Measurements from ENCODE around the gene NELFB. TPM values are rescaled to one million over a fixed set of nuclear protein-coding genes. Genes with fewer than 3 reads are reported as not detected.

The NELFB gene
- total RNA-seq, 2 donors from 2014 or later: 33.2 to 37.8 TPM

DNA sequence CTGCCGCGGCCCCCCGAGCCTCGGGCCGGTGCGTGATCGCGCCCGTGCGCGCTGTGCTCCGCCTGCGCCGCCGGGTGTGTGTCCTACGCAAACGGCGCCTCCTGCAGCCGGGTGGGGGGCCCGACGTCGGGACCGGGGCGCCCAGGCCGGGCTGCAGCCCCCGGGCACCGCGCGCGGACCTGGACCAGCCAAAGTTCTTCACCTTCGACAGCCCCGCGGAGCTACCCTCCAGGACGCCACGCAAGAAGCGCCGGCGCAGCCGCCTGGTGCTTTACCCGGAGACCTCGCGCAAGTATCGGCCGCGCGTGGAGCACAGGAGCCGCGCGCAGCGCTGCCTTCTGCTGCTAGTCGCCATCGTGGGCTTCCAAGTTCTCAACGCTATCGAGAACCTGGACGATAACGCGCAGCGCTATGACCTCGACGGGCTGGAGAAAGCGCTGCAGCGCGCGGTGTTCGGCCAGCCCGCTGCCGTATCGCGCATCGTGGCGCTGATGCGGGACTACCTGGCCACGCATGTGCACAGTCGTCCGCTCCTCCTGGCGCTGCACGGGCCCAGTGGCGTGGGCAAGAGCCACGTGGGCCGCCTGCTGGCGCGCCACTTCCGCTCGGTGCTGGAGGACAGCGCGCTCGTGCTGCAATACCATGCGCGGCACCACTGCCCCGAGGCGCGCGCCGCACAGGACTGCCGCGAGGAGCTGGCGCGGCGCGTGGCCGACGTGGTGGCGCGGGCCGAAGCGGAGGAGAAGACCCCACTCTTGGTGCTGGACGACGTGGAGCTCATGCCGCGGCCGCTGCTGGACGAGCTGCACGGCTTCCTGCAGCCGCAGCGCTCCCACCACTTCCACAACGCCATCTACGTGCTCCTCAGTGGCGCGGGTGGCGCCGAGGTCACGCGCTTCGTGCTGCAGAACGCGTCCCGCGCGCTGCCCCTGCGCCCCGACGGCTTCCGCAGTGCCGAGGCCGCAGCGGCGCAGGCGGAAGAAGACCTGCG lies 23.9 kb downstream of the NELFB start:
- ATAC-seq (no peak), DNase-seq (no peak)
- Mint-ChIP-seq H3K36me3 (ENCODE audit: low read depth) (no peaks in the 10 kb centered on the region), H3K27me3 (peaks cover 8% of the 10 kb centered on the region), H3K4me1 (peaks cover 21% of the 10 kb centered on the region), H3K4me3 (no peak overlapping the region), H3K27ac (no peak overlapping the region)
- H3K9me3 ChIP-seq (ENCODE audit: control insufficient read depth, low read length, poor library complexity, severe bottlenecking): no peaks in the 10 kb centered on the region

DNA sequence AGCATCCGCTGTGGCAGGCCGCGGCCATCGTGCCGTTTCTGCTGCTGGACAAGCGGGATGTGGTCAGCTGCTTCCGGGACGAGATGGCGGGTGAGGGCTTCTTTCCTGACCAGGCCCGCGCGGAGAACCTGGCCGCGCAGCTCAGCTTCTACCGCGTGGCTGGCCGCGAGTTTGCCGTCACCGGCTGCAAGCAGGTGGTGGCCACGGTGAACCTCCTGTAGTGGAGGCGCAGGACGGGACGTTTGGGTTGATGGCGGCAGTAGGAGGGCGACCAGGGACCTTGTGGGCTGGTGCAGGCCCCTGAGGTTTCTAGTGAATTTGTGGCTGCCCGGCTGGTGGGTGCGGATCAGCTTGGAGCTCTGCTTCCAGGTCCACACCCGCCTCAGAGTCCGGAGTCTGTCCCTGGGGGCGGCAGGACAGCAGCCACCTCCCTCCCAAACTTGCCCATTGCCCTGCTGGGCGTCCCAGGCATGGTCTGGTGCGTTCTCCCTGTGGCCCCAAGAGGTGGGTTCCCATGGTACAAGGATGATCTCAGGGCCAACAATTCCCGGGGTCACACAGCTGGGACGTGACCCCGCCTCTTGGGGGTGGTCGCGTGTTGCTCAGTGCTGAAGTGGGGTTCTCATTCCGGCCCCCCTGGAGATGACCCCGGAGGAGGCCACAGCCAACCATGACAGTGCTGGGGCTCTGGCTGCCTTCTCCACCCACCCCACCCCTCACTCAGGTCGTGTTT lies 24.8 kb downstream of the NELFB start:
- DNase-seq (no peak), ATAC-seq (no peak)
- H3K4me3 Mint-ChIP-seq: no peak overlapping the region
- peaks cover 8% of the 10 kb centered on the region for H3K27me3 Mint-ChIP-seq
- peaks cover 18% of the 10 kb centered on the region for H3K4me1 Mint-ChIP-seq
- no peaks in the 10 kb centered on the region for H3K36me3 Mint-ChIP-seq (ENCODE audit: low read depth)
- no peak overlapping the region for H3K27ac Mint-ChIP-seq
- H3K9me3 ChIP-seq (ENCODE audit: control insufficient read depth, low read length, poor library complexity, severe bottlenecking): no peaks in the 10 kb centered on the region

DNA sequence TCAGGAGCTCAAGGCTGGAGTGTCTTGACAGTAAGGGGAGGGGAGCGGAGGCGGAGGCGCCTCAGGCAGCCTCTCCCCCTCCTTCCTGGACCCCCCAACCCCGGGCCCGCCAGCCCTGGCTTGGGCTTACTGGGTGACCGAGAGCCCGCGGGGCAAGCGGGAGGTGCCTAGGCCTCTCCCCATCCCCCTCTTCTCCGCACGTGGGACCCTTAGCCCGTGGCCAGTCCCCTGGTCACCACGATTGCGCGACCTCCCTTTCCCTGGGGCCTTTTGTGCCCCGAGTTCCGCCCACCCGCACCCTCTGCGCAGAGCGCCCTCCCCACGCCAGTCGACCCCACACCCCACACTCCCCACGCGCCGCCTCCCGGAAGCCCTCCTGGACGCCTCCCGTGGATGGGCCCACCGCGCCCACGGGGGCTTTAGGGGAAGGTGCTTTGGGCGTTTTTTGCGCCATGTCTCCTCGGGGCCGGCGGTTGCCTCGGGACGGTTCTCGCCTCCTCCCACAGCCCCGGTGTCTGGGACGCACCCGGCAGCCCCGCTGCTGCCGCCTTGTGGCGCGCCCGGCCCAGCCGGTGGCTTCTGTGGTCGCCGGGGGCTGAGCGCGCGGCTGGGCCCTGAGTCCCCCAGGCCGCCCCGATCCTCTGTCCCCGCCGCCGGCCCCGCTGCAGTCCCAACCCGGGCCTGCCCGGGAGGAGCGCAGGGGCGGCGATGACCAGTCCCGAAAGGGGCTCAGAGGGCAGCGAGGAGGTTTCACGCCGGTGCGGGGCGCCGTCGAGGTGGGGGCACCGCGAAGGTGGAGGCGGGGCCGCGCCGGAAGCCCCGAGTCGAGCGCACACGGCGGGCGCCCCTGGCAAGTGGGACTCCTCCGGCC lies 25.6 kb downstream of the NELFB start:
- Mint-ChIP-seq H3K4me1 (peaks cover 13% of the 10 kb centered on the region), H3K36me3 (ENCODE audit: low read depth) (no peaks in the 10 kb centered on the region), H3K27me3 (peaks cover 8% of the 10 kb centered on the region), H3K27ac (no peak overlapping the region), H3K4me3 (no peak overlapping the region)
- no peaks in the 10 kb centered on the region for H3K9me3 ChIP-seq (ENCODE audit: control insufficient read depth, low read length, poor library complexity, severe bottlenecking)
- ATAC-seq (no peak), DNase-seq (no peak)

DNA sequence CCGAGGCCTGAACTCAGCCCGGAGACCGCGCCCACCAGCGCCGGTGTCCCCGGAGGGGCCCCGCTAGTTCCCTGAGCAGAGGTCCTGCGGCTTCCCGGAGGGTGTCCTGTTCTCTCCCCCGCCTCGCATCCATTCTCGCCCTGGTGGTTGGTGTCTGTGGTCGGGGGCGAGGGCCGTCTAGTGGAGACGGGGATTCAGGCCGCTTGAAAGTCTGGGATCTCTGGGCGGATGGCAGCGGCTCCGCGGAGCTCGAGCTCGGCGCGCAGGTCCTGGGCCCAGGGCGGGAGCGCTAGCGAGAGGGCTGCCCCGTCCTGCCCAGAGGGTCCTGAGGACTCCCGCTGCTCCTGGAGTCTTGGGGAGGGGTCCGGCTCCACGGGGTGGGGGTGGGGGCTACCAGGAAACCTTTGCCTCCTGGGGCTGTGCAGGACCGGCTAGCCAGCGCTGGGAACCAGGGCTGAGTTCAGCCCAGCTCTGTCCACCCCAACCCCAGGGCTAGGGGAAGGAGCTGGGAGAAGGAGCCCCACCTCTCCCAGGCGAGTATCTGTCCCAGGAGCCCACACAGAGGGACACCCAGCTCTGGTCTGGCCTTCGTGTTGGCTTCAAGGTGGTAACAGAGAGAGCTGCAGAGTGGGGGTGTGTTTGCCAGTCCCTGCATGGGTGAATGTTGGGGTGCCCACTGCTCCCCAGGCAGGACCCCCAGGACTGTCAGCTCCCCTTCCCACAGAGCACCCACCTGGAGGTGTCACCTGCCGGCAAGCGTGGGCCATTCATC lies 26.4 kb downstream of the NELFB start:
- no peaks in the 10 kb centered on the region for H3K9me3 ChIP-seq (ENCODE audit: control insufficient read depth, low read length, poor library complexity, severe bottlenecking)
- ATAC-seq (no peak), DNase-seq (no peak)
- Mint-ChIP-seq H3K27ac (no peak overlapping the region), H3K27me3 (peaks cover 8% of the 10 kb centered on the region), H3K36me3 (ENCODE audit: low read depth) (no peaks in the 10 kb centered on the region), H3K4me1 (peaks cover 12% of the 10 kb centered on the region), H3K4me3 (peak overlapping the region; percentile 50)

DNA sequence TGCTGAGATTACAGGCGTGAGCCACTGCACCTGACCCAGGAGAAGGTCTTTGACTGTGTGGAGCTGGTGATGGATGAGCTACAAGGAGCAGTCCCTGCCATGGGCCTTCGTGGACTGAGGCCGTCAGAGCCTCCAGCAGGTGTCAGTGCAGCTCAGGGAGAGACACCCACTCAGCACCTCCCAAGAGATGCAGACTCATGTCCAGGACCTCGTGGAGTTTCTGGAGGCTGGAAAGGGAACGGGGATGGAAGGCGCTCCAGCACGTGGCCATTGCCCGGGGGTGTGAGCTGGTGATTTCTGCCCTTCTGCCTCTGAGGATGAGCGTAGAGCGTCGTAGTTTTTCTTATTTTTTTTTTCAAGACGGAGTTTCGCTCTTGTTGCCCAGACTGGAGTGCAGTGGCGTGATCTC lies 31.9 kb downstream of the NELFB start:
- Mint-ChIP-seq H3K4me1 (peaks cover 4% of the 10 kb centered on the region), H3K4me3 (no peak overlapping the region), H3K36me3 (ENCODE audit: low read depth) (peaks cover 2% of the 10 kb centered on the region), H3K27me3 (peaks cover 8% of the 10 kb centered on the region), H3K27ac (no peak overlapping the region)
- no peak for DNase-seq
- no peaks in the 10 kb centered on the region for H3K9me3 ChIP-seq (ENCODE audit: control insufficient read depth, low read length, poor library complexity, severe bottlenecking)
- peak; percentile 48 for ATAC-seq

DNA sequence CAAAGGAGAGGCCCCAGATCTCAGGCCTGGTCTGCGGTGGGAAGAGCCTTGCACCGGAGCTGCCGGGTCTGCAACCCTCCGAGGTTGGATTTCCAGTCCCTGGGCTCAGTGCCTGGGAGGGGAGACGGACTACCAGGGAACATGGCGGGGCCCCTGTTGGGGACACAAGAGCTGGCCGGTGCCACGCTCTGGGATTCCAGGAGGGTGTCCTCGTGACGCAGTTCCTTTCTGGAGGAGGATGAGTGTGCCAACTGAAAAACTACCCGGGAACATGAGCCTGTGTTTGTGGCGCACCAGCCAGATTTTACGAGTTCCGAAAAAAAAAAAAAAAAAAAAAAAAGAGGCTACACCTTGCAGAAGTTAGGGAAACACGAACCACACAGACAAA lies 38.0 kb downstream of the NELFB start:
- ATAC-seq: no peak
- H3K4me3 Mint-ChIP-seq: no peak overlapping the region

DNA sequence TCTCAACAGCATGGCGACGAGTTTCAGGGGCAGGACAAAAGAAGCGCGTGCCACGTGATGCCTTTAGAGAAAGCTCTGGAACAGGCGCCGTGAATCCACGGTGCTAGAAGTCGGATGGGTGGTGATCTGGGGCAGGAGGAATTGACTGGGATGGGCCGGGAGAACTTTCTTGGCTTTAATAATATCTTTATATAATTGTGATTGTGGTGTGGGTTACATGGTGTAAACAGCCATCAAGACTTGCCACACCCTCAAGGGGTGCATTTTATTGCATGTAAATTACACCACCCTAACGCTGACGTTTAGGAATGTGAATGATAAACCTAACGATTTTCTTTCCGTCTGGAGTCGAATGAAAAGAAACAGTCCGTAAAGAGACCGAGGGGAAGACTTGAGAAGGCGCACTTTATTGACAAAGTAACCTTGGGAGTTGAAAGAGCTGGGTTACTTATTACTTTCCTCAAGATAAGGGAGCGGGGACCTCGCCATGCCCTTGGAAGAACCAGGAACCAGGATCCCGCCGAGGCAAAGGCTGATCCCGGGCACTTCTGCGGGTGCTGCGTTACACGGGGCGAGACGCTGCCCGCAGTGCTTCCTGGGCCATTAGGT lies 38.5 kb downstream of the NELFB start:
- no peaks in the 10 kb centered on the region for H3K9me3 ChIP-seq (ENCODE audit: control insufficient read depth, low read length, poor library complexity, severe bottlenecking)
- Mint-ChIP-seq H3K27me3 (peaks cover 30% of the 10 kb centered on the region), H3K36me3 (ENCODE audit: low read depth) (peaks cover 2% of the 10 kb centered on the region), H3K4me3 (peak overlapping the region; percentile 19), H3K4me1 (peaks cover 5% of the 10 kb centered on the region), H3K27ac (no peak overlapping the region)
- ATAC-seq (no peak), DNase-seq (no peak)

More for the DNA sequence above, 38.0 kb downstream of the NELFB start:
- Mint-ChIP-seq H3K27ac (no peak overlapping the region), H3K4me1 (peaks cover 5% of the 10 kb centered on the region), H3K27me3 (peaks cover 30% of the 10 kb centered on the region), H3K36me3 (ENCODE audit: low read depth) (peaks cover 2% of the 10 kb centered on the region)
- DNase-seq: no peak
- H3K9me3 ChIP-seq (ENCODE audit: control insufficient read depth, low read length, poor library complexity, severe bottlenecking): no peaks in the 10 kb centered on the region

DNA sequence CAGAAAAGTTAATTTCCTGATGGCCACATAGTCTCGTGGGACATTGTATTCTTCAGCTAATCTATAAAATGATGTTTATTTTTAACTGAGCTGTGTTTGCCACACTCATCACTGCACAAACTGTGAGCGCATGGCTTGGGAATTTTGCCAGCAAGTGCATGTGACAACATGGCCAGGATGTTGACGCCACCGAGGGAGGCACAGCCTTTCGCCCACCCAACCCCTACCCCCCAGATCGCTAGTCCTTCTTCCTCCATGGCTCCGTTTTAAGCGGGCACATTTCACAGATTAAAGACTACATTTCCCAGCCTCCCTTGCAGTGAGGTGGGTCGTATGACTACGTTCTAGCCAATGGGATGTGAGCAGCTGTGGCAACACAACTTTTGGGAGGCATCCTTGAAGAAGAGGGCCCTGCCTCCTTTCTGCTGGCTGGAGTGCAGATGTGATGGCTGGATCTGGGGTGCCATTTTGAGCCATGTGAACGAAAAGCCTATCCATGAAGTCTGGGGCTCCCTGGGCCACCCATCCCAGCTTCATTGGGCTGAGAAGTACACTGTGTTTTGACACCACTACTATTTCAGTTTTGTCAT lies 39.1 kb downstream of the NELFB start:
- Mint-ChIP-seq H3K4me3 (no peak overlapping the region), H3K27ac (no peak overlapping the region), H3K27me3 (peaks cover 33% of the 10 kb centered on the region), H3K4me1 (peaks cover 5% of the 10 kb centered on the region), H3K36me3 (ENCODE audit: low read depth) (peaks cover 2% of the 10 kb centered on the region)
- no peak for DNase-seq
- ATAC-seq: peak; percentile 45
- no peaks in the 10 kb centered on the region for H3K9me3 ChIP-seq (ENCODE audit: control insufficient read depth, low read length, poor library complexity, severe bottlenecking)

DNA sequence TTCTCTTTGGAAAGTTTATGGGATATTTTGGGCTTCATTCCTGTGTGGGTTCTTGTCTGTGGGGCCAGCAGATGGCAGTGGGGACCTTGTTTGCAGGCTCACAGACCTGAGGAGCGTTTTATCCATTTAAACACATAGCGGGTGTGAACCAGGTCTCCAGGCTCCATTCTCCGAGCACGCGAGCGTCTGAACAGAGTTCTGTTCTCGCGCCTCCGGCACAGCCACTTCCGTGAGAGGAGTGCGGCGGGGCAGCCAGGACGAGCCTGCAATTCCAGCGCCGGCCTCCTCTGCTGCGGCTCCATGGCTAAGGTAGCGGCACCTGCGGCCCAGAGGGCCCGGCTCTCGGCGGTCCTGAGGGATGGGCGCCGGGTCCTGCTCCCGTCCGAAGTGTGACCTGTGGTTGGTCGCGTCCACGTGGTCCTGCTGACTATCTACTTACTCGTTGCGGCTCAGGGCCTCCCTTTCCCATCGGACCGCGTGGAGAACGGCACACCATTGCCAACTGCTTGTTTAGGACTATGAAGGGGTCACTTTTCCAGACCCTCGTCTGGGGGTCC lies 39.6 kb downstream of the NELFB start:
- no peaks in the 10 kb centered on the region for H3K9me3 ChIP-seq (ENCODE audit: control insufficient read depth, low read length, poor library complexity, severe bottlenecking)
- peaks cover 2% of the 10 kb centered on the region for H3K36me3 Mint-ChIP-seq (ENCODE audit: low read depth)
- peak; percentile 24 for ATAC-seq
- H3K4me1 Mint-ChIP-seq: peaks cover 5% of the 10 kb centered on the region
- H3K4me3 Mint-ChIP-seq: peak overlapping the region; percentile 7
- peak in 1 of 3 donors; percentile 9 for DNase-seq
- H3K27me3 Mint-ChIP-seq: peaks cover 34% of the 10 kb centered on the region
- H3K27ac Mint-ChIP-seq: no peak overlapping the region

DNA sequence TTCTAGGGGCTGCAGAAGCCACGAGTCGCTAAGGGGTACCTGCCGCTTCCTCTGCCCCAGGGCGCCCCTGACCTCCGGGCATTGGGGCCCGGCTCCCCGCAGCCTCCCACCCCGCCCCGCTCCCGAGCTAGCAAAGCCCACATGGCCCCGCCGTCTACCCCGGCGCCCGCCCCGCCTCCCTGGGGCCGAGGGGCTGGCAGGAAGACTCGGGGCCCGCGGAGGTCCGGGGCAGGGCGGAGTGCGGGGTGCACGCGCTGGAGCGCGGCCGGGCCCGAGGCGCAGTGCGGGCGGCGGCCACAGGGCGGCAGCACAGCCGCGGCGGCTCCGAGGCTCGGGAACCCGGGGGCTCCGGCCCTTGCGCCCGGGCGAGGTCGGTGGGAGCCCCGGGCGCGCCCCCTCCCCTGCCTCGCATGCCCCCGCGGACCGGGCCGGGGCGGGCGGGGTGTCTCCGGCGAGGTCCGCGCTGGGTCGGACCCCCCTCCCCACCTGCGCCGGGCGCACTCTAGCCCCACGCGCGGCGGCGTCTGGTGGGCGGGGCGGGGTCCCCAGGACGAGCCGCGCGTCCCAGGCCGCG lies 40.2 kb downstream of the NELFB start:
- H3K4me3 Mint-ChIP-seq: peak overlapping the region; percentile 7

More for the DNA sequence above, 40.2 kb downstream of the NELFB start:
- DNase-seq (peak; percentile 29 to 50 (median 46)), ATAC-seq (peak; percentile 91)
- H3K27ac Mint-ChIP-seq: no peak overlapping the region
- H3K36me3 Mint-ChIP-seq (ENCODE audit: low read depth): peaks cover 2% of the 10 kb centered on the region
- H3K4me1 Mint-ChIP-seq: peaks cover 5% of the 10 kb centered on the region
- peaks cover 34% of the 10 kb centered on the region for H3K27me3 Mint-ChIP-seq
- H3K9me3 ChIP-seq (ENCODE audit: control insufficient read depth, low read length, poor library complexity, severe bottlenecking): no peaks in the 10 kb centered on the region
